Measurements from ENCODE around the gene EYA3. TPM values are rescaled to one million over a fixed set of nuclear protein-coding genes. Genes with fewer than 3 reads are reported as not detected.

The EYA3 gene
- total and polyA plus RNA-seq, 10 of the 15 experiments (the other 5 are each of a cell fraction or from before 2014, with no cell fraction given), result 13.0 to 46.6 (median 23.4) TPM

DNA sequence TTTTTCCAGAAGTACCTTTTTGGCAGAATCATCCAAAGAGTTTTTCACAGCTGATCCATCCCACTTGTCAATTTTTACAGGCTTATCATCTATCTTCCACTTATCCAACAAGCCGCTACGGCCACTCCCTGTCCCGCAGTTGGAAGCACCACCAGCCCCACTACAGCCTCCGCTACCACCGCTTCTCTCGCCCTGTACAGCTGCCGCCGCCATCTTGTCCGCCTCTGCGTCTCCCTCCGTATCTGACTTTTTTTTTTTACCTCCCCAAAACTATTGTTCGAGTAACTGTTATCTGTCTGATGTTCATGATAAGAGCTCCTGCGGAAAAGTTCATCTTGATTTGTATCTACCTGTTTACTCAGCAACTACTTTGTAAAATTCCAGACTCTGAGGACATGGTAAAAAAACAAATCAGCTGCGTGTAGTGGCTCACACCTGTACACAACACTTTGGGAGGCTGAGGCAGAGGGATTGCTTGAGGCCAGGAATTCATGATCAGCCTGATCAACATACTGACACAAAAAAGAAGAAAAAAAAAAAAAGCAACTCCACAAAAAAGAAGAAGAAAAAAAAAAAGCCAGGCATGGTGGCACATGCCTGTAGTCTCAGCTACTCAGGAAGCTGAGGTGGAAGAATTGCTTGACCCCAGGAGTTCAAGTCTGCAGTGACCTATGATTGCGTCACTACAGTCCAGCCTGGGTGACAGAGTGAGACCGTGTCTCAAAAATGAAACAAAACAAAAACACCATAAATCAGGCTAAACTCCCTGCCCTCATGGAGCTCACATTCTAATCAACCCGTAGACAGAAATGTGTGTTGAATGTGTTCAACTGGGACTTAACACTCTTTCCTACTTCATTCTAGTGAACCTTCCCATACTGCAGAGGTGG is 8.0 kb upstream of the EYA3 start (continued):
- TF ChIP-seq, protein P1, sequence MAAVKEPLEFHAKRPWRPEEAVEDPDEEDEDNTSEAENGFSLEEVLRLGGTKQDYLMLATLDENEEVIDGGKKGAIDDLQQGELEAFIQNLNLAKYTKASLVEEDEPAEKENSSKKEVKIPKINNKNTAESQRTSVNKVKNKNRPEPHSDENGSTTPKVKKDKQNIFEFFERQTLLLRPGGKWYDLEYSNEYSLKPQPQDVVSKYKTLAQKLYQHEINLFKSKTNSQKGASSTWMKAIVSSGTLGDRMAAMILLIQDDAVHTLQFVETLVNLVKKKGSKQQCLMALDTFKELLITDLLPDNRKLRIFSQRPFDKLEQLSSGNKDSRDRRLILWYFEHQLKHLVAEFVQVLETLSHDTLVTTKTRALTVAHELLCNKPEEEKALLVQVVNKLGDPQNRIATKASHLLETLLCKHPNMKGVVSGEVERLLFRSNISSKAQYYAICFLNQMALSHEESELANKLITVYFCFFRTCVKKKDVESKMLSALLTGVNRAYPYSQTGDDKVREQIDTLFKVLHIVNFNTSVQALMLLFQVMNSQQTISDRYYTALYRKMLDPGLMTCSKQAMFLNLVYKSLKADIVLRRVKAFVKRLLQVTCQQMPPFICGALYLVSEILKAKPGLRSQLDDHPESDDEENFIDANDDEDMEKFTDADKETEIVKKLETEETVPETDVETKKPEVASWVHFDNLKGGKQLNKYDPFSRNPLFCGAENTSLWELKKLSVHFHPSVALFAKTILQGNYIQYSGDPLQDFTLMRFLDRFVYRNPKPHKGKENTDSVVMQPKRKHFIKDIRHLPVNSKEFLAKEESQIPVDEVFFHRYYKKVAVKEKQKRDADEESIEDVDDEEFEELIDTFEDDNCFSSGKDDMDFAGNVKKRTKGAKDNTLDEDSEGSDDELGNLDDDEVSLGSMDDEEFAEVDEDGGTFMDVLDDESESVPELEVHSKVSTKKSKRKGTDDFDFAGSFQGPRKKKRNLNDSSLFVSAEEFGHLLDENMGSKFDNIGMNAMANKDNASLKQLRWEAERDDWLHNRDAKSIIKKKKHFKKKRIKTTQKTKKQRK (IDR thresholded peaks at IDR 0.05; ENCODE audit: low read depth, low read length), result no peak
- TF ChIP-seq EZH2 (IDR thresholded peaks at IDR 0.05; ENCODE audit: borderline replicate concordance, control insufficient read depth, low read depth, low read length), result no peak
- TF ChIP-seq MXI1 (IDR thresholded peaks at IDR 0.05; ENCODE audit: low read depth, low read length), result no peak
- TF ChIP-seq PAX5 (IDR thresholded peaks at IDR 0.05; ENCODE audit: borderline replicate concordance, low read depth, low read length), result no peak
- no peak for TF ChIP-seq CREM (IDR thresholded peaks at IDR 0.05; ENCODE audit: low read depth)
- no peak for TF ChIP-seq RBBP5 (conservative IDR thresholded peaks at IDR 0.05)
- no peak for TF ChIP-seq NR2C2 (IDR thresholded peaks at IDR 0.05; ENCODE audit: borderline replicate concordance, control insufficient read depth, insufficient read length, low read depth)
